ENCODE results near the gene CCDC77. TPM values are rescaled to one million over a fixed set of nuclear protein-coding genes. Genes with fewer than 3 reads are reported as not detected.

CCDC77 gene
- total and polyA plus RNA-seq, 7 donors: 2.8 to 7.8 (median 3.9) TPM

DNA sequence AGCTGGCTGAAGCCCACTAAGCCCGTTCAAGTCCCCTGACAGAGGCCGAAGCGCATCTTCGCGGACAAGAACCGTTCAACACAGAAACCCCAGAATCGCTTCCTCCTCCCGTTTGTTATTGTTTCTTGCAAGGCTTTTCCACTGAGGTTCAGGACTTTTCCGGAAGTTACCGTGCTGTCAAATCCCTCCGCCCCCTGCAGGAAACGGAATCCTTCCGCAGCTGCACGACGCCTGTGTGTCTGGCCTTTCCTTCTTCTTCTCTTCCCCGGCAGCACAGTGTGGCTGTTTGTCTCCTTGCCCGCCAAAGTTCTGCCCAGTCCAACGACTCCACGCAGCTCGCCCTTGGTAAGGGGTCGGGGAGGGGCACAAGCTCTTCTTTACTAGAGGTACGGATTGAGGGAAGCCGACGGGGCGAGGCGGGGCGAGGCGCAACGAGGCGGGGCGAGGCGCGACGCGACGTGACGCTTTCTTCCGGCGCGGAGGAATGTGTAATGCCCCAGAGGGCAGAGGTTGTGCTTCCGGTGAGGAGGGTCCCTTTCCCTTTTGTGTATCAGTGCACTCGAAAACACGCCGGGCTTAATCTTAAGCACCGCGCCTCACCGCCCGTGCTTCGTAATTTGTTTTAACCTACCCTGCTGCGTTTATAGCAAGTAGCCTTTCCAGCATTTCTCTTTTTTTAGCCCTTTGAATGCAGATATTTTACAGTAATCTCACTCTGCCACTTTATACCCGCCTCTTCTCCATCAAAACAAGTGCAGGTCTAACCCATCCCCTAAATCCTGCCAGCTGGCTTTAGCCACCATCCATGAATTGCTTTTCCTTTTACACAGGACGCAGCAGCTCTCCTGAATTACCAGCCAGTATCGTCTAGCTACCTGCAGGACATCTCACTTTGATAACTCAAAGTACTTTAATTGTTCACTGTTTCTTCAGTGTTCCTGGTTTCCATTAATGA lies 12.0 kb upstream of the CCDC77 start, which contains the start of gene KDM5A:
Gene KDM5A (minus strand): TSS at position 179 of the 955 bp plus-strand sequence. CDS start 229 bp downstream, outside the sequence.
- no peaks in the 10 kb centered on the region for H3K27me3 ChIP-seq (ENCODE audit: insufficient read depth in 3 of 3, low read length in 2 of 3)
- peaks cover 27% of the 10 kb centered on the region for H3K4me1 ChIP-seq
- H3K9me3 ChIP-seq: no peaks in the 10 kb centered on the region
- DNase-seq: peak; percentile 89 to 94
- ATAC-seq: peak; percentile 99 to 100 (median 100)
- intact Hi-C loops (cut with DNase I): no loop called here
- peak within 1 kb of the TSS; percentile 86 for H3K27ac ChIP-seq
- WGBS, 3 donors: 1% methylated on average over 52 to 53 of the region's 53 CpGs
- H3K4me3 ChIP-seq: peak within 1 kb of the TSS; percentile 90
- H3K36me3 ChIP-seq (ENCODE audit: insufficient read depth in 1 of 2, low read depth in 1 of 2): peaks cover 0 to 13% of the 10 kb centered on the region in 2 donors
- TF ChIP-seq, protein P1, sequence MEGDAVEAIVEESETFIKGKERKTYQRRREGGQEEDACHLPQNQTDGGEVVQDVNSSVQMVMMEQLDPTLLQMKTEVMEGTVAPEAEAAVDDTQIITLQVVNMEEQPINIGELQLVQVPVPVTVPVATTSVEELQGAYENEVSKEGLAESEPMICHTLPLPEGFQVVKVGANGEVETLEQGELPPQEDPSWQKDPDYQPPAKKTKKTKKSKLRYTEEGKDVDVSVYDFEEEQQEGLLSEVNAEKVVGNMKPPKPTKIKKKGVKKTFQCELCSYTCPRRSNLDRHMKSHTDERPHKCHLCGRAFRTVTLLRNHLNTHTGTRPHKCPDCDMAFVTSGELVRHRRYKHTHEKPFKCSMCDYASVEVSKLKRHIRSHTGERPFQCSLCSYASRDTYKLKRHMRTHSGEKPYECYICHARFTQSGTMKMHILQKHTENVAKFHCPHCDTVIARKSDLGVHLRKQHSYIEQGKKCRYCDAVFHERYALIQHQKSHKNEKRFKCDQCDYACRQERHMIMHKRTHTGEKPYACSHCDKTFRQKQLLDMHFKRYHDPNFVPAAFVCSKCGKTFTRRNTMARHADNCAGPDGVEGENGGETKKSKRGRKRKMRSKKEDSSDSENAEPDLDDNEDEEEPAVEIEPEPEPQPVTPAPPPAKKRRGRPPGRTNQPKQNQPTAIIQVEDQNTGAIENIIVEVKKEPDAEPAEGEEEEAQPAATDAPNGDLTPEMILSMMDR (IDR thresholded peaks at IDR 0.05): no peak

DNA sequence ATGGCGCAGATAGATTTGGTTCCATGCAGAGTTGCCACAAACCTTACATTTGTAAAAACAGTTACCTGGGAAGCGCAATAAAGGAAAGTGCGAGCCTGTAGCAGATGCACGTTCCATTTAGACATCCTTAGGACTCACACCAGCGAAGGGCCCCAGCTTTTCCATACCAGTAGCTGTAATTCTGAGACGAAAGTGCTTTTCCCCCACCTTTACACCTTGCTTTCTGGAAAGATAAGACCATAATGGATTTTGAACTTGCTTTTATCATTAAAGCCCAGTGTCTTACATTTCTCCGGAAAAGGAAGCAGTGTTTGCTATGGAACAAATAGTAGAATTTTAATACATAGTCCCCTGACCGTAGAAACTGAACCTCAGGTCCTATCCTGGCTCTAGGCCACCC lies 616 bp upstream of the CCDC77 start:
- Histone ChIP-seq H3K27me3 (ENCODE audit: insufficient read depth in 3 of 3, low read length in 2 of 3) (no peaks in the 10 kb centered on the region), H3K4me3 (peak overlapping the region; percentile 85), H3K9me3 (no peaks in the 10 kb centered on the region), H3K27ac (peak overlapping the region; percentile 64), H3K4me1 (peaks cover 8% of the 10 kb centered on the region), H3K36me3 (ENCODE audit: insufficient read depth in 1 of 2, low read depth in 1 of 2) (no peaks in the 10 kb centered on the region)
- TF ChIP-seq, protein P1 (IDR thresholded peaks at IDR 0.05): no peak
- ATAC-seq: peak in 2 of 4 donors; percentile 13 to 32
- intact Hi-C loops (cut with DNase I): no loop called here
- no peak for DNase-seq
- 59 to 64% (median 64%) methylated on average over 8 of the region's 8 CpGs for WGBS, 3 donors

- Histone ChIP-seq H3K4me3 (peak overlapping the region; percentile 85), H3K27ac (peak overlapping the region; percentile 64), H3K36me3 (ENCODE audit: insufficient read depth in 1 of 2, low read depth in 1 of 2) (no peaks in the 10 kb centered on the region), H3K4me1 (peaks cover 11% of the 10 kb centered on the region), H3K27me3 (ENCODE audit: insufficient read depth in 3 of 3, low read length in 2 of 3) (no peaks in the 10 kb centered on the region), H3K9me3 (no peaks in the 10 kb centered on the region)
- TF ChIP-seq, protein P1 (IDR thresholded peaks at IDR 0.05): no peak
- ATAC-seq (no peak), DNase-seq (no peak)
- WGBS, 3 donors: 0 to 1% (median 0%) methylated on average over 8 of the region's 8 CpGs
- intact Hi-C loops (cut with DNase I): no loop called here
These were observed 565 bp downstream of the CCDC77 start for GRCh38 chr12:402029-402389.

- Histone ChIP-seq H3K27ac (no peak overlapping the region), H3K4me3 (no peak overlapping the region), H3K36me3 (ENCODE audit: insufficient read depth in 1 of 2, low read depth in 1 of 2) (peaks cover 0 to 64% of the 10 kb centered on the region in 2 donors), H3K27me3 (ENCODE audit: insufficient read depth in 3 of 3, low read length in 2 of 3) (no peaks in the 10 kb centered on the region), H3K4me1 (no peaks in the 10 kb centered on the region), H3K9me3 (no peaks in the 10 kb centered on the region)
- intact Hi-C loops (cut with DNase I): no loop called here
- TF ChIP-seq, protein P1 (IDR thresholded peaks at IDR 0.05): no peak
- no peak for DNase-seq
- ATAC-seq: no peak
- 78 to 92% (median 81%) methylated on average over 2 of the region's 2 CpGs for WGBS, 3 donors
These were observed 13.4 kb downstream of the CCDC77 start for GRCh38 chr12:414859-415258.

All from psoas muscle (tissue), 8 donors.